Caco-2 (cell line): Measurements from ENCODE around the gene ST6GALNAC3. TPM values are rescaled to one million over a fixed set of nuclear protein-coding genes. Genes with fewer than 3 reads are reported as not detected.

ENCODE experiments used
- BruUV-seq: library from RNA; stranded (reverse); fragments of 400-500 nt; replicated peaks from 2 replicates; lab custom pipeline; 2021; lab: Mats Ljungman, UMichigan
- CTCF ChIA-PET: fragments of 300-600 bp; sonication (Branson Sonifier 250); formaldehyde crosslinking; loops from one replicate; lab custom pipeline; 2022; ENCODE audit warnings: antibody characterized with exemption; lab: Charles Lee
- POLR2A ChIA-PET: fragments of 300-600 bp; sonication (Branson Sonifier 250); formaldehyde crosslinking; loops from one replicate; lab custom pipeline; 2022; ENCODE audit warnings: antibody characterized with exemption; lab: Charles Lee
- DNase-seq, 2 experiments: peaks; one replicate each; pipeline versions ENCODE4 v3.0.0 to v3.0.0-alpha.2; 2020 to 2022
- H3K27me3 ChIP-seq: replicated peaks from 2 replicates; pipeline ENCODE4 v1.6.0; 2011; ENCODE audit warnings: low read length; ENCODE audit not compliant: control insufficient read depth, insufficient read depth
- H3K36me3 ChIP-seq: 2 replicates; pipeline ENCODE4 v1.5.1; 2011; ENCODE audit warnings: low read length; ENCODE audit not compliant: control insufficient read depth, insufficient read depth
- H3K4me1 ChIP-seq: fragments of 250-450 bp; sonication (Bioruptor Pico); 2 replicates; pipeline ENCODE4 v1.5.1; 2020; ENCODE audit warnings: mild to moderate bottlenecking
- H3K4me3 ChIP-seq: 2 replicates; pipeline ENCODE4 v1.5.1; 2011; ENCODE audit warnings: low read depth, mild to moderate bottlenecking, control low read depth, low read length
- H3K9me3 ChIP-seq: fragments of 250-450 bp; sonication (Bioruptor Pico); 2 replicates; pipeline ENCODE4 v1.5.1; 2020; ENCODE audit warnings: mild to moderate bottlenecking, moderate library complexity
- H3K27ac Mint-ChIP-seq: one replicate; pipeline ENCODE4 v1.8.0; 2022; ENCODE audit warnings: mixed read lengths; ENCODE audit not compliant: unreplicated experiment
- H3K27me3 Mint-ChIP-seq: one replicate; pipeline ENCODE4 v1.8.0; 2022; ENCODE audit warnings: mixed read lengths; ENCODE audit not compliant: insufficient read depth, unreplicated experiment
- H3K36me3 Mint-ChIP-seq: one replicate; pipeline ENCODE4 v1.8.0; 2022; ENCODE audit warnings: mild to moderate bottlenecking, mixed read lengths; ENCODE audit not compliant: insufficient read depth, unreplicated experiment
- H3K4me1 Mint-ChIP-seq: one replicate; pipeline ENCODE4 v1.8.0; 2022; ENCODE audit warnings: low read depth, mixed read lengths; ENCODE audit not compliant: unreplicated experiment
- H3K4me3 Mint-ChIP-seq: one replicate; pipeline ENCODE4 v1.8.0; 2022; ENCODE audit warnings: mild to moderate bottlenecking, moderate library complexity, mixed read lengths; ENCODE audit not compliant: unreplicated experiment
- H3K9me3 Mint-ChIP-seq: one replicate; pipeline ENCODE4 v1.8.0; 2022; ENCODE audit warnings: mixed read lengths; ENCODE audit not compliant: unreplicated experiment
- intact Hi-C: fragments of 100-400 bp; cut with micrococcal nuclease; formaldehyde crosslinking; loops from one replicate; pipeline ENCODE4 v1.10.0; 2022; ENCODE audit not compliant: unreplicated experiment
- total RNA-seq: library from RNA; stranded (reverse); gene quantifications from 2 replicates; pipeline ENCODE4 v1.2.3, GENCODE V29; 2022
- TF ChIP-seq, protein P1 (sequence below), 2 experiments: fragments of 200-600 bp in 1 of 2; IDR thresholded peaks; 1 replicate in 1 of 2; 2 replicates in 1 of 2; pipeline versions ENCODE4 v1.5.1 to v1.8.0; 2011 to 2022; ENCODE audit warnings: antibody characterized with exemption in 1 of 2, control low read depth in 1 of 2, inconsistent platforms in 1 of 2, low read depth in 1 of 2, low read length in 1 of 2, mild to moderate bottlenecking in 1 of 2, moderate library complexity in 1 of 2; ENCODE audit not compliant: insufficient read depth in 1 of 2, severe bottlenecking in 1 of 2, unreplicated experiment in 1 of 2

The ST6GALNAC3 gene
- total RNA-seq, 1 experiment from 2014 or later, result 16.0 TPM

DNA sequence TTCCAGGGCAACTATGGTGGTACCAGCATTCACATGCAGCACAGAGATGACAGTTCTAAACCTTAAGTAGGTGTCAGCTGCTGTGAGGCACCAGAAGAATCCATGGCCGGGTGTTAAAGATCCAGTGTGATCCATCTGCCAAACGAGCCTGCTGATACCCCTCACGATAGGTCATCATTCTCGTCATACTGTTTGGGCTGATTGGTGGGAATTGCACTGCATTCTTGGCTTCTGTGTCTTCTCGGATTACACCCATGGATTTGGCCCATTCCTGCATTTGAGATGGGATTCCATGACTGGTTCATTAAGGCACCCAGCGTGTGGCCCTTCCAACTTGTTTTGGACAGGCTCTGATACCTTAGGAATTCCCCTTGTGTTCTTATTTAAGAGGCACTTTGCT is 55.2 kb downstream of the ST6GALNAC3 start:
- ChIA-PET CTCF (no interaction called here), POLR2A (no interaction called here)
- BruUV-seq, result no TSS peak
- no peaks in the 10 kb centered on the region for H3K36me3 ChIP-seq
- intact Hi-C loops, result no loop called here
- H3K9me3 ChIP-seq, result no peaks in the 10 kb centered on the region
- TF ChIP-seq, protein P1, sequence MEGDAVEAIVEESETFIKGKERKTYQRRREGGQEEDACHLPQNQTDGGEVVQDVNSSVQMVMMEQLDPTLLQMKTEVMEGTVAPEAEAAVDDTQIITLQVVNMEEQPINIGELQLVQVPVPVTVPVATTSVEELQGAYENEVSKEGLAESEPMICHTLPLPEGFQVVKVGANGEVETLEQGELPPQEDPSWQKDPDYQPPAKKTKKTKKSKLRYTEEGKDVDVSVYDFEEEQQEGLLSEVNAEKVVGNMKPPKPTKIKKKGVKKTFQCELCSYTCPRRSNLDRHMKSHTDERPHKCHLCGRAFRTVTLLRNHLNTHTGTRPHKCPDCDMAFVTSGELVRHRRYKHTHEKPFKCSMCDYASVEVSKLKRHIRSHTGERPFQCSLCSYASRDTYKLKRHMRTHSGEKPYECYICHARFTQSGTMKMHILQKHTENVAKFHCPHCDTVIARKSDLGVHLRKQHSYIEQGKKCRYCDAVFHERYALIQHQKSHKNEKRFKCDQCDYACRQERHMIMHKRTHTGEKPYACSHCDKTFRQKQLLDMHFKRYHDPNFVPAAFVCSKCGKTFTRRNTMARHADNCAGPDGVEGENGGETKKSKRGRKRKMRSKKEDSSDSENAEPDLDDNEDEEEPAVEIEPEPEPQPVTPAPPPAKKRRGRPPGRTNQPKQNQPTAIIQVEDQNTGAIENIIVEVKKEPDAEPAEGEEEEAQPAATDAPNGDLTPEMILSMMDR (IDR thresholded peaks at IDR 0.05; ENCODE audit: insufficient read depth in 1 of 2, low read depth in 1 of 2, low read length in 1 of 2, severe bottlenecking in 1 of 2, unreplicated experiment in 1 of 2), result no peak
- Mint-ChIP-seq H3K9me3 (no peaks in the 10 kb centered on the region), H3K4me3 (no peak overlapping the region), H3K36me3 (no peaks in the 10 kb centered on the region), H3K27me3 (no peaks in the 10 kb centered on the region), H3K4me1 (no peaks in the 10 kb centered on the region), H3K27ac (no peak overlapping the region)
- no peaks in the 10 kb centered on the region for H3K4me1 ChIP-seq
- no peaks in the 10 kb centered on the region for H3K27me3 ChIP-seq
- DNase-seq, result no peak
- no peak overlapping the region for H3K4me3 ChIP-seq

DNA sequence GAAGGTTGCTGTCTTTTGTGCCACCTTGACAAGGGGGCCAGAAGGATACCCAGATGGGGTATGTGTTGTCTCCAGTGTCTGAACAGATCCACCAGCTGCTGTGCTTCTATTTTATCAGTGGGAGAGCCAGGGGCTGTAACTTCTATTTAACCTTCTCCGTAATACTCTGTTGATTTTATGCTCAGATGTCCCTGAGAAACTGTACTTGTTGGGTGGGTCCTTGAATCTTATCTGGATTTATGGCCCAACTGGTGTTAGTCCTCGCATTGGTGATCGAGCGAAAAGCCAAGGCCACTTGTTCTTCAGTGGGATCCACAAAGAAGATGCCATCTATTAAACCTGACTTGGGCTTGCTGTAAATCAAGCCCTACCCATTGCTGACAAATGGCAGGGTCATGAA is 56.4 kb downstream of the ST6GALNAC3 start:
- Mint-ChIP-seq H3K4me1 (no peaks in the 10 kb centered on the region), H3K27ac (no peak overlapping the region), H3K36me3 (no peaks in the 10 kb centered on the region), H3K27me3 (no peaks in the 10 kb centered on the region), H3K9me3 (no peaks in the 10 kb centered on the region), H3K4me3 (no peak overlapping the region)
- Histone ChIP-seq H3K9me3 (no peaks in the 10 kb centered on the region), H3K4me1 (no peaks in the 10 kb centered on the region), H3K36me3 (no peaks in the 10 kb centered on the region), H3K4me3 (no peak overlapping the region), H3K27me3 (no peaks in the 10 kb centered on the region)
- DNase-seq, result no peak
- ChIA-PET CTCF (no interaction called here), POLR2A (no interaction called here)
- intact Hi-C loops, result no loop called here
- BruUV-seq, result no TSS peak
- TF ChIP-seq, protein P1 (IDR thresholded peaks at IDR 0.05; ENCODE audit: insufficient read depth in 1 of 2, low read depth in 1 of 2, low read length in 1 of 2, severe bottlenecking in 1 of 2, unreplicated experiment in 1 of 2), result no peak

DNA sequence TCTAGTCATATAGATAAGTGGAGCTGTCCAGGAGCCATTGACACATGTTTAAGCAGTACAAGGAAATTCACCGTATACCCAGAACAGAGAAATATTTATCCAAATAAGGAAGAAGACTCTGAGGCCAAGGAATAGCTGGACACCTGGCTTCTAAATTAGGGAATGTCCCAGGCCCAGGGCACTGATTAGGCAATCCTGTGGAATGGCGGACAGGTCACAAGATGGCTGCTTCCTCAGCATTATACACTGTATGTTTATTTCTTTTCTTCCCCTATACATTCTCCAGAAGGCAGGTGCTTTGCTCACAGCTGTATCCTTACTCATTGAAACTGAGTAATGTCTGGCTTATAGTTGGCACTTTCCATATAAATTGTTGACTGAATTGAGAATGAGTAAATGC is 59.4 kb downstream of the ST6GALNAC3 start:
- no TSS peak for BruUV-seq
- H3K4me1 Mint-ChIP-seq, result no peaks in the 10 kb centered on the region
- no peaks in the 10 kb centered on the region for H3K4me1 ChIP-seq
- no peaks in the 10 kb centered on the region for H3K36me3 ChIP-seq
- H3K4me3 ChIP-seq, result no peak overlapping the region
- H3K9me3 ChIP-seq, result no peaks in the 10 kb centered on the region
- no peak overlapping the region for H3K4me3 Mint-ChIP-seq
- H3K27me3 ChIP-seq, result no peaks in the 10 kb centered on the region
- TF ChIP-seq, protein P1 (IDR thresholded peaks at IDR 0.05; ENCODE audit: insufficient read depth in 1 of 2, low read depth in 1 of 2, low read length in 1 of 2, severe bottlenecking in 1 of 2, unreplicated experiment in 1 of 2), result no peak
- no peaks in the 10 kb centered on the region for H3K9me3 Mint-ChIP-seq
- no peak overlapping the region for H3K27ac Mint-ChIP-seq
- H3K36me3 Mint-ChIP-seq, result no peaks in the 10 kb centered on the region
- POLR2A ChIA-PET, result no interaction called here
- no peak for DNase-seq
- CTCF ChIA-PET, result no interaction called here
- no peaks in the 10 kb centered on the region for H3K27me3 Mint-ChIP-seq
- intact Hi-C loops, result no loop called here
